ENCODE data around the gene VEGFA.

VEGFA gene

GRCh38 chr6:43760210-43761168, 9.5 kb upstream of the VEGFA start:
- DNase-seq, result no peak

GRCh38 chr6:43761666-43762409, 8.2 kb upstream of the VEGFA start:
- no peak for DNase-seq

- DNase-seq, result no peak
These were observed 7.6 kb upstream of the VEGFA start for GRCh38 chr6:43762410-43762768.

GRCh38 chr6:43762966-43763695, 6.9 kb upstream of the VEGFA start:
- DNase-seq, result no peak

- DNase-seq, result no peak
These were observed 6.0 kb upstream of the VEGFA start for GRCh38 chr6:43763812-43764522.

- DNase-seq, result no peak
These were observed 5.2 kb upstream of the VEGFA start for GRCh38 chr6:43764772-43765171.

GRCh38 chr6:43765776-43766499, 4.1 kb upstream of the VEGFA start:
- no peak for DNase-seq

GRCh38 chr6:43766500-43766853, 3.5 kb upstream of the VEGFA start:
- no peak for DNase-seq

- no peak for DNase-seq
These were observed 3.0 kb upstream of the VEGFA start for GRCh38 chr6:43766964-43767461.

GRCh38 chr6:43767553-43768505, 2.2 kb upstream of the VEGFA start:
- DNase-seq, result no peak

GRCh38 chr6:43768506-43768860, 1.5 kb upstream of the VEGFA start:
- no peak for DNase-seq

- DNase-seq, result no peak
These were observed 957 bp upstream of the VEGFA start for GRCh38 chr6:43768983-43769525.

GRCh38 chr6:43770372-43771209, 580 bp downstream of the VEGFA start:
- DNase-seq, result no peak

- peak; percentile 80 for DNase-seq
These were observed 1.3 kb downstream of the VEGFA start for GRCh38 chr6:43771210-43771857.

GRCh38 chr6:43771858-43772680, 2.1 kb downstream of the VEGFA start:
- peak; percentile 75 for DNase-seq

- no peak for DNase-seq
These were observed 2.7 kb downstream of the VEGFA start for GRCh38 chr6:43772681-43773049.

GRCh38 chr6:43773050-43773979, 3.3 kb downstream of the VEGFA start:
- peak; percentile 25 for DNase-seq

Measured in retina (tissue), 1 donor.